HEK293 (cell line): ENCODE data around the gene ISCU.
A peak's percentile ranks its signal among the peaks of the same experiment; 100 is the strongest.

Source experiments
- GFI1B ChIP-seq: fragments of 450-650 bp; formaldehyde crosslinking; IDR thresholded peaks from 2 replicates; pipeline ENCODE4 v1.5.1; 2016; ENCODE audit warnings: missing biosample characterization, missing genetic modification characterization
- GLI4 ChIP-seq: fragments of 450-650 bp; formaldehyde crosslinking; IDR thresholded peaks from 2 replicates; pipeline ENCODE4 v1.5.1; 2016; ENCODE audit warnings: missing biosample characterization, missing genetic modification characterization
- GLIS1 ChIP-seq: fragments of 450-650 bp; formaldehyde crosslinking; IDR thresholded peaks from 2 replicates; pipeline ENCODE4 v1.5.1; 2016; ENCODE audit warnings: missing biosample characterization, missing genetic modification characterization
- HOXD13 ChIP-seq: sonication (generic); formaldehyde crosslinking; IDR thresholded peaks from 2 replicates; pipeline ENCODE4 v1.8.0; 2022; ENCODE audit warnings: missing genetic modification reagents, borderline replicate concordance
- IKZF3 ChIP-seq: fragments of 450-650 bp; IDR thresholded peaks from 2 replicates; pipeline ENCODE4 v1.5.0; 2018; ENCODE audit warnings: missing biosample characterization, mild to moderate bottlenecking, missing genetic modification characterization, moderate library complexity
- MYNN ChIP-seq: fragments of 450-650 bp; formaldehyde crosslinking; IDR thresholded peaks from 2 replicates; pipeline ENCODE4 v1.5.1; 2016; ENCODE audit warnings: missing biosample characterization, missing genetic modification characterization, borderline replicate concordance
- SP2 ChIP-seq: fragments of 450-650 bp; formaldehyde crosslinking; IDR thresholded peaks from 2 replicates; pipeline ENCODE4 v1.5.1; 2016; ENCODE audit warnings: missing biosample characterization, missing genetic modification characterization
- SP7 ChIP-seq: fragments of 450-650 bp; formaldehyde crosslinking; IDR thresholded peaks from 2 replicates; pipeline ENCODE4 v1.5.1; 2016; ENCODE audit warnings: missing biosample characterization, missing genetic modification characterization
- TRIM28 ChIP-seq: IDR thresholded peaks from 2 replicates; pipeline ENCODE4 v1.6.1; 2011; ENCODE audit warnings: low read length, control low read depth, borderline replicate concordance
- ZBTB20 ChIP-seq: fragments of 450-650 bp; formaldehyde crosslinking; IDR thresholded peaks from 2 replicates; pipeline ENCODE4 v1.5.1; 2016; ENCODE audit warnings: missing biosample characterization, missing genetic modification characterization
- ZBTB7A ChIP-seq: fragments of 450-650 bp; formaldehyde crosslinking; IDR thresholded peaks from 2 replicates; pipeline ENCODE4 v1.5.1; 2016; ENCODE audit warnings: low read depth, missing biosample characterization, missing genetic modification characterization
- ZNF121 ChIP-seq: fragments of 450-650 bp; formaldehyde crosslinking; IDR thresholded peaks from 2 replicates; pipeline ENCODE4 v1.5.1; 2016; ENCODE audit warnings: missing biosample characterization, missing genetic modification characterization
- ZNF132 ChIP-seq: fragments of 450-650 bp; formaldehyde crosslinking; IDR thresholded peaks from 2 replicates; pipeline ENCODE4 v1.5.1; 2017; ENCODE audit warnings: missing biosample characterization, missing genetic modification characterization, borderline replicate concordance
- ZNF140 ChIP-seq: fragments of 450-650 bp; formaldehyde crosslinking; IDR thresholded peaks from 2 replicates; pipeline ENCODE4 v1.5.1; 2016; ENCODE audit warnings: missing biosample characterization, missing genetic modification characterization
- ZNF155 ChIP-seq: fragments of 450-650 bp; formaldehyde crosslinking; IDR thresholded peaks from 2 replicates; pipeline ENCODE4 v1.5.1; 2016; ENCODE audit warnings: missing biosample characterization, missing genetic modification characterization
- ZNF157 ChIP-seq: fragments of 450-650 bp; formaldehyde crosslinking; IDR thresholded peaks from 2 replicates; pipeline ENCODE4 v1.5.1; 2016; ENCODE audit warnings: missing biosample characterization, missing genetic modification characterization
- ZNF174 ChIP-seq: fragments of 450-650 bp; formaldehyde crosslinking; IDR thresholded peaks from 2 replicates; pipeline ENCODE4 v1.5.0; 2017; ENCODE audit warnings: missing biosample characterization, mild to moderate bottlenecking, missing genetic modification characterization
- ZNF2 ChIP-seq: fragments of 450-650 bp; formaldehyde crosslinking; IDR thresholded peaks from 2 replicates; pipeline ENCODE4 v1.5.1; 2016; ENCODE audit warnings: missing biosample characterization, missing genetic modification characterization
- ZNF202 ChIP-seq: fragments of 450-650 bp; formaldehyde crosslinking; IDR thresholded peaks from 2 replicates; pipeline ENCODE4 v1.5.1; 2016; ENCODE audit warnings: missing biosample characterization, missing genetic modification characterization, borderline replicate concordance
- ZNF23 ChIP-seq: fragments of 450-650 bp; formaldehyde crosslinking; IDR thresholded peaks from 2 replicates; pipeline ENCODE4 v1.5.1; 2016; ENCODE audit warnings: missing biosample characterization, missing genetic modification characterization, borderline replicate concordance
- ZNF248 ChIP-seq: fragments of 450-650 bp; formaldehyde crosslinking; IDR thresholded peaks from 2 replicates; pipeline ENCODE4 v1.5.1; 2017; ENCODE audit warnings: missing biosample characterization, missing genetic modification characterization
- ZNF274 ChIP-seq, 2 experiments: fragments of 200-500 bp in 1 of 2; fragments of 450-650 bp in 1 of 2; sonication (Bioruptor generic) in 1 of 2; formaldehyde crosslinking in 1 of 2; IDR thresholded peaks; 2 replicates each; pipeline versions ENCODE4 v1.5.1 to v1.6.1; 2014 to 2016; ENCODE audit warnings: borderline replicate concordance in 1 of 2, inconsistent platforms in 1 of 2, low read length in 1 of 2, missing biosample characterization in 1 of 2, missing genetic modification characterization in 1 of 2
- ZNF48 ChIP-seq: fragments of 450-650 bp; formaldehyde crosslinking; IDR thresholded peaks from 2 replicates; pipeline ENCODE4 v1.5.1; 2016; ENCODE audit warnings: missing biosample characterization, missing genetic modification characterization
- ZNF514 ChIP-seq: fragments of 450-650 bp; formaldehyde crosslinking; IDR thresholded peaks from 2 replicates; pipeline ENCODE4 v1.5.1; 2016; ENCODE audit warnings: missing biosample characterization, missing genetic modification characterization
- ZNF548 ChIP-seq: fragments of 450-650 bp; formaldehyde crosslinking; IDR thresholded peaks from 2 replicates; pipeline ENCODE4 v1.5.1; 2016; ENCODE audit warnings: missing biosample characterization, missing genetic modification characterization
- ZNF555 ChIP-seq: fragments of 450-650 bp; formaldehyde crosslinking; conservative IDR thresholded peaks from 2 replicates; pipeline ENCODE4 v1.5.1; 2017; ENCODE audit warnings: missing biosample characterization, mild to moderate bottlenecking, missing genetic modification characterization, inconsistent platforms
- ZNF571 ChIP-seq: fragments of 450-650 bp; formaldehyde crosslinking; IDR thresholded peaks from 2 replicates; pipeline ENCODE4 v1.5.0; 2017; ENCODE audit warnings: missing biosample characterization, missing genetic modification characterization
- ZNF585B ChIP-seq: fragments of 450-650 bp; formaldehyde crosslinking; IDR thresholded peaks from 2 replicates; pipeline ENCODE4 v1.5.1; 2016; ENCODE audit warnings: missing biosample characterization, missing genetic modification characterization
- ZNF610 ChIP-seq: fragments of 450-650 bp; formaldehyde crosslinking; IDR thresholded peaks from 2 replicates; pipeline ENCODE4 v1.5.1; 2016; ENCODE audit warnings: missing biosample characterization, missing genetic modification characterization, borderline replicate concordance
- ZNF626 ChIP-seq: fragments of 450-650 bp; sonication (Bioruptor Pico); formaldehyde crosslinking; IDR thresholded peaks from 2 replicates; pipeline ENCODE4 v1.5.1; 2018; ENCODE audit warnings: missing biosample characterization, missing genetic modification characterization, inconsistent platforms
- ZNF629 ChIP-seq: fragments of 450-650 bp; formaldehyde crosslinking; IDR thresholded peaks from 2 replicates; pipeline ENCODE4 v1.5.1; 2017; ENCODE audit warnings: missing biosample characterization, missing genetic modification characterization
- ZNF660 ChIP-seq: fragments of 450-650 bp; IDR thresholded peaks from 2 replicates; pipeline ENCODE4 v1.5.1; 2018; ENCODE audit warnings: missing biosample characterization, mild to moderate bottlenecking, missing genetic modification characterization
- ZNF830 ChIP-seq: fragments of 450-650 bp; IDR thresholded peaks from 2 replicates; pipeline ENCODE4 v1.5.0; 2018; ENCODE audit warnings: missing biosample characterization, missing genetic modification characterization, low read depth, mild to moderate bottlenecking, moderate library complexity
- ZSCAN30 ChIP-seq: fragments of 450-650 bp; IDR thresholded peaks from 2 replicates; pipeline ENCODE4 v1.5.1; 2018; ENCODE audit warnings: missing biosample characterization, mild to moderate bottlenecking, missing genetic modification characterization, moderate library complexity
- TF ChIP-seq, protein P1 (sequence below): fragments of 450-650 bp; formaldehyde crosslinking; IDR thresholded peaks from 2 replicates; pipeline ENCODE4 v1.5.1; 2016; ENCODE audit warnings: missing biosample characterization, missing genetic modification characterization
- TF ChIP-seq, protein P2 (sequence below): fragments of 450-650 bp; formaldehyde crosslinking; IDR thresholded peaks from 2 replicates; pipeline ENCODE4 v1.5.1; 2016; ENCODE audit warnings: missing biosample characterization, missing genetic modification characterization
- TF ChIP-seq, protein P3 (sequence below): fragments of 450-650 bp; formaldehyde crosslinking; IDR thresholded peaks from 2 replicates; pipeline ENCODE4 v1.5.1; 2016; ENCODE audit warnings: missing biosample characterization, missing genetic modification characterization

The ISCU gene

DNA sequence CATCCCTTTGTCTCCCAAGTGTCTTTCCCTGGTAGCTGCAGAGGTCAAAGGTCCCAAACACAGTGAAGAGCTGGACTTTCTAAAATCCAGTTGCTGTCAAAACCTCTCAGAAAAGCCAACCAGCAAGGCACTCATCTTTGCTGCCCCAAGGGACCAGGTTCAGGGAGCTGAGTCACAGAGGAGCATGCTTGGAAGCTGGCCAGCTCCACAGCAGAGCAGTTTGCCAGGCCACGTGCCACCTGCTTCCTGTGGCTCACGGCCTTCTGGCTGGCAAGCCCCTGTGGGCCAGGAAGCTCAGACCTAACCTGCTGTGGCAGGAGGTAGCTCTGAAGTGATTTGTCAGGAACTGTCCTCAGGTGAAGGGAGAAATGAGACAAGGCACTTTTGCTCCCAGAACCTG is 3.6 kb downstream of the ISCU start (continued):
- TF ChIP-seq ZNF626 (tag by site-specific recombination): no peak
- no peak for TF ChIP-seq ZNF571 (tag by site-specific recombination)
- TF ChIP-seq ZNF174 (tag by site-specific recombination): no peak
- TF ChIP-seq GFI1B (tag by site-specific recombination): no peak
- no peak for TF ChIP-seq ZNF157 (tag by site-specific recombination)
- no peak for TF ChIP-seq ZBTB7A (tag by site-specific recombination)
- no peak for TF ChIP-seq ZNF548 (tag by site-specific recombination)
- no peak for TF ChIP-seq ZBTB20 (tag by site-specific recombination)
- peak; percentile 60 for TF ChIP-seq ZNF629
- TF ChIP-seq ZNF514 (tag by site-specific recombination): no peak
- TF ChIP-seq IKZF3 (tag by site-specific recombination): 0 out of 2 replicates have a peak, but pooled peaks have one; percentile 19
- TF ChIP-seq ZNF248 (tag by site-specific recombination): no peak
- TF ChIP-seq ZNF2 (tag by site-specific recombination): no peak
- no peak for TF ChIP-seq HOXD13
- TF ChIP-seq GLI4 (tag by site-specific recombination): no peak
- TF ChIP-seq MYNN (tag by site-specific recombination): no peak
- no peak for TF ChIP-seq ZNF23 (tag by site-specific recombination)
- TF ChIP-seq, protein P1, sequence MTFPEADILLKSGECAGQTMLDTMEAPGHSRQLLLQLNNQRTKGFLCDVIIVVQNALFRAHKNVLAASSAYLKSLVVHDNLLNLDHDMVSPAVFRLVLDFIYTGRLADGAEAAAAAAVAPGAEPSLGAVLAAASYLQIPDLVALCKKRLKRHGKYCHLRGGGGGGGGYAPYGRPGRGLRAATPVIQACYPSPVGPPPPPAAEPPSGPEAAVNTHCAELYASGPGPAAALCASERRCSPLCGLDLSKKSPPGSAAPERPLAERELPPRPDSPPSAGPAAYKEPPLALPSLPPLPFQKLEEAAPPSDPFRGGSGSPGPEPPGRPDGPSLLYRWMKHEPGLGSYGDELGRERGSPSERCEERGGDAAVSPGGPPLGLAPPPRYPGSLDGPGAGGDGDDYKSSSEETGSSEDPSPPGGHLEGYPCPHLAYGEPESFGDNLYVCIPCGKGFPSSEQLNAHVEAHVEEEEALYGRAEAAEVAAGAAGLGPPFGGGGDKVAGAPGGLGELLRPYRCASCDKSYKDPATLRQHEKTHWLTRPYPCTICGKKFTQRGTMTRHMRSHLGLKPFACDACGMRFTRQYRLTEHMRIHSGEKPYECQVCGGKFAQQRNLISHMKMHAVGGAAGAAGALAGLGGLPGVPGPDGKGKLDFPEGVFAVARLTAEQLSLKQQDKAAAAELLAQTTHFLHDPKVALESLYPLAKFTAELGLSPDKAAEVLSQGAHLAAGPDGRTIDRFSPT (tag by site-specific recombination): no peak
- no peak for TF ChIP-seq ZNF585B (tag by site-specific recombination)
- TF ChIP-seq ZNF140 (tag by site-specific recombination): no peak
- no peak for TF ChIP-seq TRIM28
- TF ChIP-seq ZNF48 (tag by site-specific recombination): no peak
- TF ChIP-seq, protein P2, sequence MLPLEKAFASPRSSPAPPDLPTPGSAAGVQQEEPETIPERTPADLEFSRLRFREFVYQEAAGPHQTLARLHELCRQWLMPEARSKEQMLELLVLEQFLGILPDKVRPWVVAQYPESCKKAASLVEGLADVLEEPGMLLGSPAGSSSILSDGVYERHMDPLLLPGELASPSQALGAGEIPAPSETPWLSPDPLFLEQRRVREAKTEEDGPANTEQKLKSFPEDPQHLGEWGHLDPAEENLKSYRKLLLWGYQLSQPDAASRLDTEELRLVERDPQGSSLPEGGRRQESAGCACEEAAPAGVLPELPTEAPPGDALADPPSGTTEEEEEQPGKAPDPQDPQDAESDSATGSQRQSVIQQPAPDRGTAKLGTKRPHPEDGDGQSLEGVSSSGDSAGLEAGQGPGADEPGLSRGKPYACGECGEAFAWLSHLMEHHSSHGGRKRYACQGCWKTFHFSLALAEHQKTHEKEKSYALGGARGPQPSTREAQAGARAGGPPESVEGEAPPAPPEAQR (tag by site-specific recombination): no peak
- no peak for TF ChIP-seq ZNF830 (tag by site-specific recombination)
- TF ChIP-seq SP2 (tag by site-specific recombination): no peak
- no peak for TF ChIP-seq ZNF155 (tag by site-specific recombination)
- no peak for TF ChIP-seq ZNF610
- TF ChIP-seq, protein P3, sequence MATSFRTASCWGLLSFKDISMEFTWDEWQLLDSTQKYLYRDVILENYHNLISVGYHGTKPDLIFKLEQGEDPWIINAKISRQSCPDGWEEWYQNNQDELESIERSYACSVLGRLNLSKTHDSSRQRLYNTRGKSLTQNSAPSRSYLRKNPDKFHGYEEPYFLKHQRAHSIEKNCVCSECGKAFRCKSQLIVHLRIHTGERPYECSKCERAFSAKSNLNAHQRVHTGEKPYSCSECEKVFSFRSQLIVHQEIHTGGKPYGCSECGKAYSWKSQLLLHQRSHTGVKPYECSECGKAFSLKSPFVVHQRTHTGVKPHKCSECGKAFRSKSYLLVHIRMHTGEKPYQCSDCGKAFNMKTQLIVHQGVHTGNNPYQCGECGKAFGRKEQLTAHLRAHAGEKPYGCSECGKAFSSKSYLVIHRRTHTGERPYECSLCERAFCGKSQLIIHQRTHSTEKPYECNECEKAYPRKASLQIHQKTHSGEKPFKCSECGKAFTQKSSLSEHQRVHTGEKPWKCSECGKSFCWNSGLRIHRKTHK (tag by site-specific recombination): no peak
- TF ChIP-seq ZNF555 (tag by site-specific recombination): no peak
- TF ChIP-seq ZNF660 (tag by site-specific recombination): no peak
- TF ChIP-seq SP7 (tag by site-specific recombination): peak; percentile 37; the same call in 1 of the 2 replicates
- TF ChIP-seq GLIS1 (tag by site-specific recombination): peak; percentile 51; the same call in 1 of the 2 replicates
- TF ChIP-seq ZNF132 (tag by site-specific recombination): no peak
- no peak for TF ChIP-seq ZNF274 (IDR thresholded peaks at IDR 0.05; ENCODE audit: low read length)
- no peak for TF ChIP-seq ZNF274 (tag by site-specific recombination; IDR thresholded peaks at IDR 0.05; ENCODE audit: borderline replicate concordance)
- TF ChIP-seq ZNF202 (tag by site-specific recombination): no peak
- TF ChIP-seq ZSCAN30 (tag by site-specific recombination): no peak
- TF ChIP-seq ZNF121 (tag by site-specific recombination): no peak
